HEK293 (cell line): ENCODE results near the gene LPIN3.

ENCODE experiments used
- CTCF ChIA-PET: fragments of 350-600 bp; formaldehyde crosslinking; extraction: SDS; loops from one replicate; lab custom pipeline; 2021; ENCODE audit warnings: antibody characterized with exemption; lab: Yijun Ruan, JAX
- POLR2A ChIA-PET: fragments of 300-600 bp; formaldehyde crosslinking; extraction: SDS; loops from one replicate; lab custom pipeline; 2020; ENCODE audit warnings: antibody characterized with exemption, inconsistent platforms; lab: Yijun Ruan, JAX
- H3K27ac ChIP-seq: fragments of 200-500 bp; sonication (Bioruptor generic); 2 replicates; pipeline ENCODE4 v1.5.1; 2014; ENCODE audit warnings: low read depth, low read length, control low read depth, inconsistent platforms; ENCODE audit errors: extremely low read depth
- H3K36me3 ChIP-seq, 2 experiments: fragments of 200-500 bp in 1 of 2; sonication (Bioruptor generic) in 1 of 2; 1 replicate in 1 of 2; 2 replicates in 1 of 2; pipeline ENCODE4 v1.5.1; 2014 to 2017; ENCODE audit warnings: inconsistent platforms in 2 of 2, low read length in 2 of 2; ENCODE audit not compliant: control insufficient read depth in 2 of 2, insufficient read depth in 1 of 2
- H3K4me1 ChIP-seq: fragments of 200-500 bp; sonication (Bioruptor generic); 2 replicates; pipeline ENCODE4 v1.5.1; 2014; ENCODE audit warnings: mild to moderate bottlenecking, low read length, inconsistent platforms; ENCODE audit not compliant: control insufficient read depth, insufficient read depth
- H3K4me3 ChIP-seq: 2 replicates; pipeline ENCODE4 v1.5.1; 2011; ENCODE audit warnings: low read depth, mild to moderate bottlenecking, control low read depth, low read length, moderate library complexity
- H3K9me3 ChIP-seq: fragments of 200-500 bp; sonication (Bioruptor generic); 2 replicates; pipeline ENCODE4 v1.5.1; 2014; ENCODE audit warnings: low read depth, low read length, inconsistent platforms; ENCODE audit not compliant: control insufficient read depth, insufficient read depth
- OSR2 ChIP-seq: fragments of 450-650 bp; formaldehyde crosslinking; IDR thresholded peaks from 2 replicates; pipeline ENCODE4 v1.5.1; 2016; ENCODE audit warnings: missing biosample characterization, missing genetic modification characterization
- SCRT2 ChIP-seq: fragments of 450-650 bp; formaldehyde crosslinking; IDR thresholded peaks from 2 replicates; pipeline ENCODE4 v1.5.1; 2016; ENCODE audit warnings: missing biosample characterization, missing genetic modification characterization
- SP2 ChIP-seq: fragments of 450-650 bp; formaldehyde crosslinking; IDR thresholded peaks from 2 replicates; pipeline ENCODE4 v1.5.1; 2016; ENCODE audit warnings: missing biosample characterization, missing genetic modification characterization
- SP3 ChIP-seq: fragments of 450-650 bp; formaldehyde crosslinking; IDR thresholded peaks from 2 replicates; pipeline ENCODE4 v1.5.1; 2016; ENCODE audit warnings: missing biosample characterization, missing genetic modification characterization
- ZBTB7A ChIP-seq: fragments of 450-650 bp; formaldehyde crosslinking; IDR thresholded peaks from 2 replicates; pipeline ENCODE4 v1.5.1; 2016; ENCODE audit warnings: low read depth, missing biosample characterization, missing genetic modification characterization
- ZEB2 ChIP-seq: fragments of 450-650 bp; formaldehyde crosslinking; IDR thresholded peaks from 2 replicates; pipeline ENCODE4 v1.5.1; 2016; ENCODE audit warnings: missing biosample characterization, missing genetic modification characterization
- ZNF10 ChIP-seq: fragments of 450-650 bp; formaldehyde crosslinking; IDR thresholded peaks from 2 replicates; pipeline ENCODE4 v1.5.1; 2017; ENCODE audit warnings: missing biosample characterization, missing genetic modification characterization
- ZNF426 ChIP-seq: fragments of 450-650 bp; formaldehyde crosslinking; IDR thresholded peaks from 2 replicates; pipeline ENCODE4 v1.5.1; 2017; ENCODE audit warnings: missing biosample characterization, missing genetic modification characterization, mild to moderate bottlenecking, inconsistent platforms, moderate library complexity
- ZNF473 ChIP-seq: fragments of 450-650 bp; formaldehyde crosslinking; IDR thresholded peaks from 2 replicates; pipeline ENCODE4 v1.5.1; 2017; ENCODE audit warnings: missing biosample characterization, missing genetic modification characterization
- ZNF48 ChIP-seq: fragments of 450-650 bp; formaldehyde crosslinking; IDR thresholded peaks from 2 replicates; pipeline ENCODE4 v1.5.1; 2016; ENCODE audit warnings: missing biosample characterization, missing genetic modification characterization
- ZNF488 ChIP-seq: fragments of 450-650 bp; formaldehyde crosslinking; IDR thresholded peaks from 2 replicates; pipeline ENCODE4 v1.5.1; 2016; ENCODE audit warnings: missing biosample characterization, missing genetic modification characterization
- ZNF544 ChIP-seq: fragments of 450-650 bp; formaldehyde crosslinking; IDR thresholded peaks from 2 replicates; pipeline ENCODE4 v1.5.0; 2017; ENCODE audit warnings: missing biosample characterization, missing genetic modification characterization
- ZNF624 ChIP-seq: fragments of 450-650 bp; formaldehyde crosslinking; IDR thresholded peaks from 2 replicates; pipeline ENCODE4 v1.5.1; 2017; ENCODE audit warnings: missing biosample characterization, missing genetic modification characterization
- ZNF776 ChIP-seq: fragments of 450-650 bp; formaldehyde crosslinking; IDR thresholded peaks from 2 replicates; pipeline ENCODE4 v1.5.0; 2017; ENCODE audit warnings: missing biosample characterization, missing genetic modification characterization, borderline replicate concordance
- ZSCAN18 ChIP-seq: fragments of 450-650 bp; formaldehyde crosslinking; IDR thresholded peaks from 2 replicates; pipeline ENCODE4 v1.5.1; 2016; ENCODE audit warnings: missing biosample characterization, missing genetic modification characterization
- ZSCAN23 ChIP-seq: fragments of 450-650 bp; formaldehyde crosslinking; IDR thresholded peaks from 2 replicates; pipeline ENCODE4 v1.5.1; 2016; ENCODE audit warnings: missing biosample characterization, missing genetic modification characterization
- TF ChIP-seq, protein P1 (sequence below): fragments of 450-650 bp; formaldehyde crosslinking; IDR thresholded peaks from 2 replicates; pipeline ENCODE4 v1.5.1; 2016; ENCODE audit warnings: missing biosample characterization, missing genetic modification characterization
- TF ChIP-seq, protein P2 (sequence below): fragments of 450-650 bp; formaldehyde crosslinking; IDR thresholded peaks from 2 replicates; pipeline ENCODE4 v1.5.1; 2016; ENCODE audit warnings: missing biosample characterization, missing genetic modification characterization
- TF ChIP-seq, protein P3 (sequence below): fragments of 450-650 bp; formaldehyde crosslinking; IDR thresholded peaks from 2 replicates; pipeline ENCODE4 v1.5.1; 2016; ENCODE audit warnings: missing biosample characterization, missing genetic modification characterization, borderline replicate concordance

LPIN3 gene

DNA sequence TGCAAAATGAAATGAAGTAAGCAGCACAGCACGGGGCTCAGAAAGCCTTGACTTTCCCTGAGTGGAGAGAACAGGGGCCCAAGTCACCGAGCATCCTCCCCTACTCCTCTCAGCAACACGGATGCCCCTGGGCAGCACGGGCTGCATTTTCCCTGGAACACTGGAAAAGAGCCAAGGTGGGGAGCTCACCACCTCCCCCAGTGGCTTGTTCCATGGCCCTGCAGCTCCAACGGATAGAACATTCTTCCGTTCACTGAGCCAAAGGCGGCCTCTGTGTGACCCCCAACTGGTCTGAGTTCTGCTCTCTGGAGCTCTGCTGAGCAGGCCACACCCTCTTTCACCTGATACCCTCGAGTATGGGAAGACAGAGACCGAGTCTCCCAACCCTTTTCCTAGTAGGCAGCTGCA, 46.8 kb downstream of the LPIN3 start:
- no peaks in the 10 kb centered on the region for H3K4me1 ChIP-seq
- CTCF ChIA-PET, result interaction anchor here (0.6 to 0.7 kb wide), 2 partner anchors 24 to 211 kb away, joined by 3 read pairs; no protein-coding TSS in a partner anchor
- TF ChIP-seq, protein P1, sequence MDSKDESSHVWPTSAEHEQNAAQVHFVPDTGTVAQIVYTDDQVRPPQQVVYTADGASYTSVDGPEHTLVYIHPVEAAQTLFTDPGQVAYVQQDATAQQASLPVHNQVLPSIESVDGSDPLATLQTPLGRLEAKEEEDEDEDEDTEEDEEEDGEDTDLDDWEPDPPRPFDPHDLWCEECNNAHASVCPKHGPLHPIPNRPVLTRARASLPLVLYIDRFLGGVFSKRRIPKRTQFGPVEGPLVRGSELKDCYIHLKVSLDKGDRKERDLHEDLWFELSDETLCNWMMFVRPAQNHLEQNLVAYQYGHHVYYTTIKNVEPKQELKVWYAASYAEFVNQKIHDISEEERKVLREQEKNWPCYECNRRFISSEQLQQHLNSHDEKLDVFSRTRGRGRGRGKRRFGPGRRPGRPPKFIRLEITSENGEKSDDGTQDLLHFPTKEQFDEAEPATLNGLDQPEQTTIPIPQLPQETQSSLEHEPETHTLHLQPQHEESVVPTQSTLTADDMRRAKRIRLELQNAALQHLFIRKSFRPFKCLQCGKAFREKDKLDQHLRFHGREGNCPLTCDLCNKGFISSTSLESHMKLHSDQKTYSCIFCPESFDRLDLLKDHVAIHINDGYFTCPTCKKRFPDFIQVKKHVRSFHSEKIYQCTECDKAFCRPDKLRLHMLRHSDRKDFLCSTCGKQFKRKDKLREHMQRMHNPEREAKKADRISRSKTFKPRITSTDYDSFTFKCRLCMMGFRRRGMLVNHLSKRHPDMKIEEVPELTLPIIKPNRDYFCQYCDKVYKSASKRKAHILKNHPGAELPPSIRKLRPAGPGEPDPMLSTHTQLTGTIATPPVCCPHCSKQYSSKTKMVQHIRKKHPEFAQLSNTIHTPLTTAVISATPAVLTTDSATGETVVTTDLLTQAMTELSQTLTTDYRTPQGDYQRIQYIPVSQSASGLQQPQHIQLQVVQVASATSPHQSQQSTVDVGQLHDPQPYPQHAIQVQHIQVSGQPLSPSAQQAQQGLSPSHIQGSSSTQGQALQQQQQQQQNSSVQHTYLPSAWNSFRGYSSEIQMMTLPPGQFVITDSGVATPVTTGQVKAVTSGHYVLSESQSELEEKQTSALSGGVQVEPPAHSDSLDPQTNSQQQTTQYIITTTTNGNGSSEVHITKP (tag by site-specific recombination), result peak; percentile 35; the same call in 1 of the 2 replicates
- no peak for TF ChIP-seq SCRT2
- TF ChIP-seq, all 188 proteins: peak for 1

GRCh38 chr20:41390889-41391288, 50.3 kb downstream of the LPIN3 start:
- no peaks in the 10 kb centered on the region for H3K9me3 ChIP-seq
- ChIA-PET CTCF (no interaction called here), POLR2A (no interaction called here)
- H3K4me3 ChIP-seq, result no peak overlapping the region
- H3K27ac ChIP-seq, result no peak overlapping the region
- H3K36me3 ChIP-seq, result no peaks in the 10 kb centered on the region
- no peaks in the 10 kb centered on the region for H3K4me1 ChIP-seq
- TF ChIP-seq ZNF48 (tag by site-specific recombination), result no peak
- TF ChIP-seq ZEB2, result no peak
- TF ChIP-seq ZSCAN23 (tag by site-specific recombination), result no peak
- TF ChIP-seq OSR2 (tag by site-specific recombination), result no peak
- TF ChIP-seq ZNF776 (tag by site-specific recombination), result no peak
- TF ChIP-seq, protein P2, sequence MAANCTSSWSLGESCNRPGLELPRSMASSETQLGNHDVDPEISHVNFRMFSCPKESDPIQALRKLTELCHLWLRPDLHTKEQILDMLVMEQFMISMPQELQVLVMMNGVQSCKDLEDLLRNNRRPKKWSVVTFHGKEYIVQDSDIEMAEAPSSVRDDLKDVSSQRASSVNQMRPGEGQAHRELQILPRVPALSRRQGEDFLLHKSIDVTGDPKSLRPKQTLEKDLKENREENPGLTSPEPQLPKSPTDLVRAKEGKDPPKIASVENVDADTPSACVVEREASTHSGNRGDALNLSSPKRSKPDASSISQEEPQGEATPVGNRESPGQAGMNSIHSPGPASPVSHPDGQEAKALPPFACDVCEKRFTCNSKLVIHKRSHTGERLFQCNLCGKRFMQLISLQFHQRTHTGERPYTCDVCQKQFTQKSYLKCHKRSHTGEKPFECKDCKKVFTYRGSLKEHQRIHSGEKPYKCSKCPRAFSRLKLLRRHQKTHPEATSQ (tag by site-specific recombination), result no peak
- no peak for TF ChIP-seq ZNF10 (tag by site-specific recombination)
- no peak for TF ChIP-seq ZSCAN18
- TF ChIP-seq SP2 (tag by site-specific recombination), result no peak
- no peak for TF ChIP-seq ZNF544 (tag by site-specific recombination)
- TF ChIP-seq, protein P3, sequence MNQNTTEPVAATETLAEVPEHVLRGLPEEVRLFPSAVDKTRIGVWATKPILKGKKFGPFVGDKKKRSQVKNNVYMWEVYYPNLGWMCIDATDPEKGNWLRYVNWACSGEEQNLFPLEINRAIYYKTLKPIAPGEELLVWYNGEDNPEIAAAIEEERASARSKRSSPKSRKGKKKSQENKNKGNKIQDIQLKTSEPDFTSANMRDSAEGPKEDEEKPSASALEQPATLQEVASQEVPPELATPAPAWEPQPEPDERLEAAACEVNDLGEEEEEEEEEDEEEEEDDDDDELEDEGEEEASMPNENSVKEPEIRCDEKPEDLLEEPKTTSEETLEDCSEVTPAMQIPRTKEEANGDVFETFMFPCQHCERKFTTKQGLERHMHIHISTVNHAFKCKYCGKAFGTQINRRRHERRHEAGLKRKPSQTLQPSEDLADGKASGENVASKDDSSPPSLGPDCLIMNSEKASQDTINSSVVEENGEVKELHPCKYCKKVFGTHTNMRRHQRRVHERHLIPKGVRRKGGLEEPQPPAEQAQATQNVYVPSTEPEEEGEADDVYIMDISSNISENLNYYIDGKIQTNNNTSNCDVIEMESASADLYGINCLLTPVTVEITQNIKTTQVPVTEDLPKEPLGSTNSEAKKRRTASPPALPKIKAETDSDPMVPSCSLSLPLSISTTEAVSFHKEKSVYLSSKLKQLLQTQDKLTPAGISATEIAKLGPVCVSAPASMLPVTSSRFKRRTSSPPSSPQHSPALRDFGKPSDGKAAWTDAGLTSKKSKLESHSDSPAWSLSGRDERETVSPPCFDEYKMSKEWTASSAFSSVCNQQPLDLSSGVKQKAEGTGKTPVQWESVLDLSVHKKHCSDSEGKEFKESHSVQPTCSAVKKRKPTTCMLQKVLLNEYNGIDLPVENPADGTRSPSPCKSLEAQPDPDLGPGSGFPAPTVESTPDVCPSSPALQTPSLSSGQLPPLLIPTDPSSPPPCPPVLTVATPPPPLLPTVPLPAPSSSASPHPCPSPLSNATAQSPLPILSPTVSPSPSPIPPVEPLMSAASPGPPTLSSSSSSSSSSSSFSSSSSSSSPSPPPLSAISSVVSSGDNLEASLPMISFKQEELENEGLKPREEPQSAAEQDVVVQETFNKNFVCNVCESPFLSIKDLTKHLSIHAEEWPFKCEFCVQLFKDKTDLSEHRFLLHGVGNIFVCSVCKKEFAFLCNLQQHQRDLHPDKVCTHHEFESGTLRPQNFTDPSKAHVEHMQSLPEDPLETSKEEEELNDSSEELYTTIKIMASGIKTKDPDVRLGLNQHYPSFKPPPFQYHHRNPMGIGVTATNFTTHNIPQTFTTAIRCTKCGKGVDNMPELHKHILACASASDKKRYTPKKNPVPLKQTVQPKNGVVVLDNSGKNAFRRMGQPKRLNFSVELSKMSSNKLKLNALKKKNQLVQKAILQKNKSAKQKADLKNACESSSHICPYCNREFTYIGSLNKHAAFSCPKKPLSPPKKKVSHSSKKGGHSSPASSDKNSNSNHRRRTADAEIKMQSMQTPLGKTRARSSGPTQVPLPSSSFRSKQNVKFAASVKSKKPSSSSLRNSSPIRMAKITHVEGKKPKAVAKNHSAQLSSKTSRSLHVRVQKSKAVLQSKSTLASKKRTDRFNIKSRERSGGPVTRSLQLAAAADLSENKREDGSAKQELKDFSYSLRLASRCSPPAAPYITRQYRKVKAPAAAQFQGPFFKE (tag by site-specific recombination), result no peak
- TF ChIP-seq ZNF624 (tag by site-specific recombination), result no peak
- no peak for TF ChIP-seq ZNF488
- TF ChIP-seq ZNF473 (tag by site-specific recombination), result no peak
- no peak for TF ChIP-seq ZNF426
- TF ChIP-seq ZBTB7A (tag by site-specific recombination), result no peak
- TF ChIP-seq SP3, result no peak

More for the DNA sequence above, 46.8 kb downstream of the LPIN3 start:
- POLR2A ChIA-PET, result no interaction called here
- Histone ChIP-seq H3K36me3 (no peaks in the 10 kb centered on the region), H3K9me3 (no peaks in the 10 kb centered on the region), H3K4me3 (no peak overlapping the region), H3K27ac (no peak overlapping the region)
